GM18873 (cell line): ENCODE results near the gene PLVAP.
A peak's percentile ranks its signal among the peaks of the same experiment; 100 is the strongest.

ENCODE experiments used
- ATAC-seq: cut with Tn5 transposase; IDR thresholded peaks from one replicate; pipeline ENCODE4 v1.9.1; 2021; ENCODE audit warnings: mild to moderate bottlenecking, moderate library complexity, moderate number of reproducible peaks; ENCODE audit not compliant: unreplicated experiment, low FRiP score

PLVAP gene

DNA sequence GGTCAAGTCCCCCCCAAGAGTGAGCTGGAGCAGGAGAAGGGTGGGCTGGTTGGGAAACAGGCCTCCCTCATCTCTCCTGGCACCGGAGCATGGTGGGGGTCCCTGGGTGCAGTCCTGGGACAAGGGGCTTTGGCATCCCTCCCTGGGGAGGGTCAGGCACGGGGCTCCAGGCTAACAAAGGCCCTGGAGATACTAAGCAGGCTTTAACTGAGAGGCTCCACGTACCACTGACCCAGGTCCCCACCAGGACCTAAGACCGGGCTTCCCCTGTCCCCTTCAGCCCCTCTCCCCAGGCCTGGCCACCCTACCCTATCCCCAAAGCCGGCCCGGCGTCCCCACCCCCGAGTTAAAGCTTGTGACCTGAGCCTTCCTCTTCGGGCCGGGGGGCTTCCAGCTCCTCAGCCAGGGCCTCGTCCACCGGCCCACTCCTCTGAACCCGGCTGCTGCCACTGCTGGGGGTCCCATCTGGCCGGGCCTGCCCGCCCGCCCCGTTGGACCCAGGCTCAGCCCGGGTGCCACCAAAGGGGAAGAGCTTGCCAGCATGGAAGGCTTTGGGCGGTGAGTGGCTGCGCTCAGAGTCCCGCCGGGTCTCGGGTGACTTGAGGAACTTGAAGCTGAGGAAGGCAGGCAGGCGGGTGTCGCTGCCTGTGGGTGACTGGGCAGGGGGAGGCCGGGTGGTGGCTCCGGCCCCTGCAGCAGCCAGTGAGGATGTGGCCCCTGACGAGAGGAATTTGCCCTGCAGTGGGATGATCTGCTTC lies 52.6 kb downstream of the PLVAP start:
- no peak for ATAC-seq

DNA sequence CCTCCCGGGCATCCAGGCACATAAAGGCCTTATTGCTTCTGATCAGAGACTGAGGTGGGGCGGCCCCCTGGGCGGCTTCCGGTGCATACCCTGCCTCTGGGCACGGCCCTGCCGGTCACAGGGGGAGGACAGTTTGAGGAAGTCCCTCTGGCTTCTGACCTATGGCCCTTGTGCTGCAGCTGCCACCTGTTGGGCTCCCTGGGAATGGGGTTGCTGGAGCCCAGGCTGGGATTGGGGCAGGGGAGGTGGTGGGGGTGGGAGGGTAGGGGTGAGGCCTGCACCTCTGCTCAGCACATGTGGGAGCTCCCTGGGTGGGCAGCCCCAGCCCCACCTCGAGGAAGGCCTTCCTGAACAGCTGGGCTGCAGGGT lies 53.2 kb downstream of the PLVAP start:
- no peak for ATAC-seq

DNA sequence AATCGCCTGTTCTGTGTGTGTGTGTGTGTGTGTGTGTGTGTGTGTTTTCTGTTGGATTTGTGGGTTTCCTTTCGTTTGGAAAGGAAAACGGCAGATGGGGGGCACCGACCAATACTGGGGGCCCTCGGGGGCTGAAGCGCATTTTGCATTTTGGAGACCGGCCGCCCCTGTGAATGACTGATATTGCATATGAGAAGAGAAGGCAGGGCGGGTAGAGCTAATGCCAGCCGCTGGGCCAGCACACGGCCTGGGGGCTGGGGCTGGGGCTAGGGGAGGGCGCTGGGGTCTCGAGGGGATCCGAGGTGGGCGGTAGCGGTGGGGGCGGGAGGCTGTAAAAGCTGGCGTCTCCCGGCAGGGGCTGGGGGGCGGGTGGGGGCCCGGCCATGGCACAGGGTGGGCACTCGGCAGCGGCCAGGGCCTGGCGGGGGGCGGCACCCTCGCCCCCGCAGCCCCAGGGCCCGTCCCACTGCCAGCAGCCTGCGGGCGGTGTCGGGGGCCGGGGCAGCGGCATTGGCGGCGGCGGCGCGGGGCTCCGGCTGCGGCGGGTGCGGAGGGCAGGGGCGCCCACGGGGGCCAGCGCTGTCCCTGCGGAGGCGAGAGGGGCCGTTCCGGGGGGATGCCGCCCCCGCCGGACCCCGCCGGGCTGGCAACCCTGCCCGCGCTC lies 53.7 kb downstream of the PLVAP start:
- ATAC-seq = no peak

DNA sequence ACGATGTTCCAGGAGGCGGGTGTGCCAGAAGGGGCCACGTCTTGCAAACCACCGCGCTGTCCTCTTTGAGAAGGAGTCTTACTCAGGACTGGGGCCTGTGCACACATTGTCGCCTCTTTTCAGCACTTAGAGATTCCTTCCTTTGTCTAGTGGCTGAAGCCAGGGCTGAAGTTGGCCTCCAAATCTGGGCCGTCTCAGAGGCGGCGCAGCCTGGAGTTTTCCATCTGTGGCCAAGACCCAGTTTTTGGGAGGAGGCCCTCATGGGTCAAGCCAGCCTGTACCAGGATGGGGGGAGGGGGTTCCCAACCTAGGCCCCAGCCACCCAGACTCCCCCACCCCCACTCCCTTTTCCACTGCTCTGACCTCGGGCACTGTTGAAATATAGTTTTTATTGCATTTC lies 54.3 kb downstream of the PLVAP start:
- ATAC-seq = no peak

DNA sequence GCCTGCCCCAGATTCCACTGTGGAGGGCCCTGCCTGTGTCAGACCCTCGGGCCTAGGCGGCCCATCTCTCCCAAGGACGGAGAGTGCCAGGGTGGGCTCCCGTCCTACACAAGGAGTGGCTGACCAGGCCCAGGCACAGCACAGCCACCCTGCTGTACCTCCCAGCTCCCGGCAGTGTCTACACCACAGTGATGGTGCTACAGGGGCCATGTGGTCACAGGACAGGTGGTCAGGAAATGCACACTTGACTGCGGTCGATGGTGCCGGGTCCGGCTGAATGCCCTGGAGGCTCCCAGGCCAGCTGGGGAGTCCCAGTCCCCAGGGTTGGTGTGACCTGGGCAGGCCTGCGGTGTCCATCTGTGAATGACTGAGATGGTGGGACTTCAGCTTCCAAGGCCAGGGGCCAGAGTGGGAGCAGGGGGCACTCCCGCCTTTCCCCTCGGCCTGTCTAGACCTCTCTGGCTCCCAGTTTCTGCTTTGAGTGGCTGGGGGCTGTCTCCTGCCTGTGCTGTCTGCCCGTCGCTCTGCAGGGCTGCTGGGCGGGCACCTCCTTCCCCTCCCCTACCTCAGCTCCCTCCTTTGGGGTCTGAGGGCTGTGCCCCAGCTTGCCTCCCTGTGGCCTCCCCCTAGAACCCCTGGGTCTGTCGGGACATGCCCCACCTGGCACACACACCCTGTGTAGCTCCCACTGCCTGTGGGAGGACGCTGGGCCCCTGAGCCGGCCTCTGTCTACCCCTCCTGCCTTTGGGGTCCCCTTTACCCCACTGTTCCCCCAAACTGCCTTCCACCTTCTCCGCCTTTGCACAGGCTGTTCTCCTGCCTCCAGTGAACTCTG lies 55.3 kb downstream of the PLVAP start:
- ATAC-seq = no peak

DNA sequence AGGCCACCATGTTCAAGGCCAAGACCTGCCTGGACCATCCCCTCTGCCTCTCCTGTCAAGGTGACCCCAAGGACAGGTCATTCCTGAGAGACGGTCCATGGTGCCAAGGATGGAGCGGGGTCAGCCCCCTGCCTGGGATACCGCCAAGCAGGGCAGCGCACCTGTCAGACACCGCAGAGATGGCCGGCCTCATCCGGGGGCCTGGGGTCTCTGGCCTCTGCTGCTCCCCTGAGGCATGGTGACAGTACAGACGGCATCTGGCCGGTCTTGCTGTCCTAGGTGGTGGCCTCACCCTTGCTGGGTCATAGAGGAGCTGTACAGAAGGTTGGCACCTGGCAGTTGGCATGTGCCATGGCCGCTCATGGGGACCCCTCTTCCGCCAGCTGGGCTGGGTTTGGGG lies 56.7 kb downstream of the PLVAP start:
- no peak for ATAC-seq

DNA sequence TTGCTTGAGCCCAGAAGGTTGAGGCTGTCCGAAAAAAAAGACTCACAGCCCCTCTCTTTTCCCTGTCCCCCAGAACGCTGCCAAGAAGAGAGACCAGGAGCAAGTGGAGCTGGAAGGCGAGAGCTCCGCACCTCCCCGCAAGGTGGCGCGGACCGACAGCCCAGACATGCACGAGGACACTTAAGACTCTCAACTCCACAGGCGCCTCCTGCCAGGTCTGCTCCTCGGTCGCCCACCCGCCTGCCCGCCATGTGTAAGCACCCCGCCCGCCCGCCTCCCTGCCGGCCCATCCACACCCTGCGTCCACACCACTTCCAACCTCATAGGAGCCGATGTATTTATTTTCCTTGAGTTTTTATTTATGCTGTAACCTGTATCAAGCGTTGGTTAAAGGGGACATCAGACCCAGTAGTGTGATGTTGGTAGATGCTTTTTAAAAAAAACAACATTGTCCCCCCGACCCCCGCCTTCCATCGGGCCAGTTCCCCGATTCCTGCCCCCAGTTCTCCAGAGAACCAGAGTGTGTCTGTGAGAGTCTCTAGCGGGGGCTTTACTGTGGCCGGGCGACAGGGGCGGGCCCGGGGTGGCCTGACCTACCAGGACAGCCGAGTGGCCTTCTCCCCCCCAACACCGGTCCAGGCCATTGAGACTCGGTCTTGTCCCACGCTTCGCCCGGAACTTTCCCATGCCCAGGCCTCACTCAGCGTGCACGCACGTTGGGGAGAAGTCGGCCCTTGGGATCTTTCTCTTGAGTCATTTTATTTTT lies 57.5 kb downstream of the PLVAP start:
- ATAC-seq = no peak

DNA sequence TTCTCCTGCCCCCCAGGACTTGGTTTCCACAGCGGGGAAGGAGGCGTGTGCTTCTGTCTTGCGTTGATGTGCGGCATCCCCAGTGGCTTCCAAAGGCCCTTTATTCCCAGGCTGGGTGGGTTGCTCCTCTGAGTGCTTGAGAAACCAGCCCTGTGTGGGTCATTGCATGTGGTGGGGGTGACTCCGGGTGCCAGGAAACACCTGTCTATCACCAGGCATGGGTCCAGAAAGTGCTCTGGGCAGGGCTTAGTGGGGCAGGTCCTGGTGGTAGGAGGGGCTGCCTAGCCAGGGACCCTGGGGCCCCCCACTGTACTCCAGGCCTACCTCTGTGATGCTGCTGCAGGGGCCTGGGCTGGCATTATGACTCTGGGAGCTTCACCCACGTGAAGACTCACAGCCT lies 58.2 kb downstream of the PLVAP start:
- no peak for ATAC-seq

DNA sequence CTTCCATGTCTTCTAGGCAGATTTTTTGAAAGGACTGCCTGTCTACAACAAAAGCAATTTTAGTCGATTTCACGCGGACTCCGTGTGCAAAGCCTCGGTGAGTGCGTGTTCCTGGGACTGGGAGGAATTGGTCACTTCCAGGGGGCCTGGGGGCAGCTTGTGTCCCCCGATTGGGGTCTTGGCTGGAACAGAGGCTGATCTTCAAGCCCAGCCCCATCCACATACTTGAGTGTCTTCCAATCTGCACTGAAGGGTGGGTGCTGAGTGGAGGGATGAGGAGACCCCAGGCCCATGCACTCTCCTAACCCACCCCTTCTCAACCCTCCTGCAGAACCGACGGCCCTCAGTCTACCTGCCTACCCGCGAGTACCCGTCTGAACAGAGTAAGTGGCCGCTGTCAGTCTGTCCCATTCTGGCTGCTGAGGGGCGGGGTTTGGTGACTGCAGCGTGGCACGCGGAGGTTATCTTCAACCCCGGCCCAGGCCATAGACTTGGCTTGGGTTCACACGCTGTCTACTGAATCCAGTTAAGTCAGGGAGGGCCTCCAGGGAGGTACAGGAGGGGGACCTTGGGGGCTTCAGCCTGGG lies 63.0 kb downstream of the PLVAP start:
- ATAC-seq = no peak

DNA sequence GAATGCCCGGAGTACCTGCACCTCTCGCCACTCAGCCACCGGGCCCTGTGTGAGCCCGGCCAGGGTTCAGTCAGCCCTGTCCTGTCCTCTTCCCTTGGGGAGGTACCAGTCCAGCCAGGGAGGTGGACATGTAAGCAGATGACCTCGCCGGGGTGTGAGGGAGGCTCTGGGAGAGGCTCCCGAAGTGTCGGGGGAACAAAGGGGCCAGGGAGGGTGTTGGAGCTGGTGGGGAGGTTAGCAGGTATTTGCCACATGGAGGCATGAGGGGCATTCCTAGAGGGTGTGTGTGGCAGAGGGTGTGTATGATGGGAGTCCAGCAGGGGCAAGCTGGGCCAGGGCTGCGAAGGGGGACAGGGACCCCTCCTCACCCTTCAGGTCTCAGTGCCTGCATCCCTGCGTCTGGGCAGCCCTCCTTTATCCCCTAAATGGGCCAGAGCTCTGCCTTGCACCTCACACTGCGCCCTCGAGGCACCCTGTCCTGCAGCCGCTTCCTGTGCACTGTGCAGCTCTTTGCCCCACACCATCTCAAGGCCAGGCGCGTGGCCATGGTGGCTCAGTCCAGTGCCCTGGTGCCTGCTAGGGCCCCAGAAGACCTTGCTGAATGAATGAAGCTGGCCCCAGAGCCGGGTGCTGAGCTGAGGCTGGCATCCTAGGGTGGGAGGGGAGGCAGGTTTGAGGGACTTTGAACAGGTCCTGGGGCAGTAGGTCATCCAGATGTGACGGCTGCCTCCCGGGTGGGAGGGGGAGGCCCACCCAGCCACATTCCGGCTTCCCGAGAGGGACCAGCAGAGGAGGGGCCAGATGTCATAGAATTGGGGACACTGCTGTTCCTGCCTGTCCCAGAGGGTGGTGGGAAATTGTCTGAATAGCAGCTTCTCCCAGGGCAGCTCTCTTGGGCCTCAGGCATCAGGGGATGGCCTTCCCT lies 64.7 kb downstream of the PLVAP start:
- ATAC-seq = no peak

DNA sequence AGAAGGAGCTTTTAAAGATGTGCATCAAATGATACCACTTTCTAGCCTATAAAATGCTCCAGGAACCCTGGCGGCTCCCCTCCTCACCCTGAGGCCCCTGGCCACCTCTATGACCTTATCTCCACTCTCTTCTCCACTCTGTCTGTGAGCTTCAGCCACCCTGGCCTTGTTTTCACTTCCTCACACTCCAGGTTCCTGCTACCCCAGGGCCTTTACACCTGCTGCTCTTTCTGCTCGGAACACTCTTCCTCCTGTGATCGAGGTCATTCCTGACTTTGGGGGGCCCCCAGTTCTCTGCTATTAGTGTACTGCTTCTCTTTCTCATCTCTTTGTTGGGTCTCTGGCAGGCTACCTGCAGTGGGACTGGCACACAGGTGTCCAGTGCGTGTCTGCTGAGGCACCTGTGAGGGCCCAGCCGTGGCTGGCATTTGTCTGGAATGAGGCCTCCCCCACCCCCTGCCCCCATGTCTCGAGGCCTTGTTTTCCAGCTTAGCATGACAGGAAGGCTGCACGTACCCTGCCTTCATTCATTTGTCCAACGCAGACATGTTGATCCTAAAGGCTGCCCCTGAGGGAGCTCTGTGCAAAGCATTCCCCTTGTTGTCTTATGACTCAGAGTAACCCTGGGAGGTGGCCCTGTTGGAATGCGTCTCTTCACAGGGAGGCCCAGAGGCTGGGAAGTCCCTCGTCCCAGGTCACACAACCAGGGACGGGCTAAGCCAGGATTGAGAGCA lies 65.5 kb downstream of the PLVAP start:
- no peak for ATAC-seq

DNA sequence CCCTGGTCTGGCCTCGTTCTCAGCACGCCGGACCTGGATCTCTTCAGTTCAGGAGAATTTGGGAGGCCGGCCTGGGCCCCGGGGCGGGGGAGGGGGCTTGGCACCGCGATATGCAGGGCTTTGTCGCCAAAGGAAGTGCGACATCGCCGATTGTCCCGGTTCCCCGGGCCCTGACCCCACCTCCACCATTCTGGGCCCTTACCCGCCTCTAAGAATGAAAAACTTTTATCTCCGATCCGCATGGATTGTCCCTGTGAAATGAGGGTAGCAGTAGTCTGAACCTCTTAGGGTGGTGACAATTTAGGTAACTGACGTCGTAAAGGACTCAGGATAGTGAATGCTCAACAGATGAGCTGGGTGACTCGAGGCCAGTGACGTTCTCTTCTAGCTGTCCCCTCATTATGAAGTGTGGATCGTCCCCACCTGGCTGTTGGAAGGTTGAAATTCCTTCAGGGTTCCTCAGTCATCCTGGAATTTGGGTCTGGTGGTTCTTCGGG lies 67.1 kb downstream of the PLVAP start:
- no peak for ATAC-seq

DNA sequence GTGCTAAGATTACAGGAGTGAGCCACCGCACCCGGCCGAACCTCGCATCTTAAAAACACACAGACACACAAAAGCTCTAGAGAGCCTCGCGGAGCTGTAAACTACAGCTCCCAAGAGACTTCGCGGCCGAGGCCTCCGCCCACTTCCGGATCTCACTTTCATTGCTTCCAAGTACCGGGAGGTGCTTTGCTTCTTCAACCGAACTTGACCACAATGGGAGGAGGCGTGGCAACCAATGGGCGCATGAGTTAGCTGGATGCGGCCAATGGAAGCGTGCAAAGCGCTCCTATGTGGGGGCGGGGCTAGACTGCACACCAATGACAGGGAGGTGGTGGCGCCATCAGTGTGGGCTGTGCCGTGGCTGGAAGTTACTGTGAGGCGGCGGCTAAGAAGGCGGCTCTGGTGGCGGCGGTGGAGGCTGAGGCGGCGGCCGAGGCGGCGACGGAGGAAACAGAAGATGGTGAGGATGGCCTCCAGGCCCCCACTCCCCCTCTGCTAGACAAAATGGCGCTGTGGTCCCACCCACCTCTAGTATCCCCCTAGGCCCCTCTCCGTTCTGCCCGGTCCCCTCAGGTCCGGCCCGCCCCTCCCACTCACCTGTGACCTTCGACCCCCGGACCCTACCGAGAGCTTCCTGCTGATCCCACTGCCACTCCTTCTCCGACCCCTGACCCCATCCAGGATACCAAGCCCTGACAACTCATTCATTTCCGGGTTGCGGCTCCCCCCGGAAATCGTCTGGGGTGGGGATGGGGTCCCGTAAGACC lies 67.8 kb downstream of the PLVAP start, which contains the start of gene DDA1:
Gene DDA1, plus strand, starts transcription at position 366 of the 767 bp plus-strand sequence. Its CDS starts 92 bp downstream, at position 458.
- ATAC-seq = peak; percentile 46

DNA sequence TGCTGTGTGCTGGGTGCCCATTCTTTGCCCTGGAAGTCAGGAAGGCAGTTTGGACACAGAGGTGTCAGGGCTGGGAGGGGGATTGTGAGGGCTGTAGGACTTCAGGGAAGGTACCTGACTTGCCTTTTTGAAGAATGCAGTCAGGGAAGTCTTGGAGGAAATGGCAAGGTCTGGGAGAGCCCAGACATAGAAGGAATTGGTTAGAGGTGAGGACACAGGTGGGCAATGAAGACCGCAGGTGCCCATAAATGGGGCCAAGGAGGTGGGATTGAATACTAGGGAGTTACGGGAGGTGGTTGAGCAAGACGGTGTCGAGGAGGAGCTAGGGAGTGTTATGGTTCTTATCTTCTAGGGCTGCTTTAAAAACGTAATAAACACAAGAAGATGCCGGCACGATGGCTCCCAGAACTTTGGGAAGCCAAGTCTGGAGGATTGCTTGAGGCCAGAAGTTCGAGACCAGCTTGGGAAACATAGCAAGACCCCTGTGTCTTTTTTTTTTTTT lies 69.2 kb downstream of the PLVAP start:
- ATAC-seq = no peak

DNA sequence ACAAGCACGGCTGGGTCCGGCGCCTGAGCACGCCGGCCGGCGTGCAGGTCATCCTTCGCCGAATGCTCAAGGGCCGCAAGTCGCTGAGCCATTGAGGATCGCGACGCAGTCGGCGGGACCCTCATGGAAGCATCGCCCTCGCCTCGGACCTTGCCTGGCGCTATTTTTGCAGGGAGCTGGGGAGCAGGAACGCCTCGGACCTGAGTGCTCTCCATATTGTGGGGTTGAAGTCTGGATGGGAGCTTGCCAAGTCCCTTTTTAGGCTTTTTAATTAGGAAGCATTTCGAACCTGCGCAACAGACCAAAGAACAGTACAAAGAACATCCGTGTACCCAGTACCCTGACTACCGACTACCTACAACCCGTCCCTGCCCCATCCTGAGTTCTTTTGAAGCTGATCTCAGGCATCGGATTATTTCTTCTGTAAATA lies 70.8 kb downstream of the PLVAP start:
- ATAC-seq = no peak

DNA sequence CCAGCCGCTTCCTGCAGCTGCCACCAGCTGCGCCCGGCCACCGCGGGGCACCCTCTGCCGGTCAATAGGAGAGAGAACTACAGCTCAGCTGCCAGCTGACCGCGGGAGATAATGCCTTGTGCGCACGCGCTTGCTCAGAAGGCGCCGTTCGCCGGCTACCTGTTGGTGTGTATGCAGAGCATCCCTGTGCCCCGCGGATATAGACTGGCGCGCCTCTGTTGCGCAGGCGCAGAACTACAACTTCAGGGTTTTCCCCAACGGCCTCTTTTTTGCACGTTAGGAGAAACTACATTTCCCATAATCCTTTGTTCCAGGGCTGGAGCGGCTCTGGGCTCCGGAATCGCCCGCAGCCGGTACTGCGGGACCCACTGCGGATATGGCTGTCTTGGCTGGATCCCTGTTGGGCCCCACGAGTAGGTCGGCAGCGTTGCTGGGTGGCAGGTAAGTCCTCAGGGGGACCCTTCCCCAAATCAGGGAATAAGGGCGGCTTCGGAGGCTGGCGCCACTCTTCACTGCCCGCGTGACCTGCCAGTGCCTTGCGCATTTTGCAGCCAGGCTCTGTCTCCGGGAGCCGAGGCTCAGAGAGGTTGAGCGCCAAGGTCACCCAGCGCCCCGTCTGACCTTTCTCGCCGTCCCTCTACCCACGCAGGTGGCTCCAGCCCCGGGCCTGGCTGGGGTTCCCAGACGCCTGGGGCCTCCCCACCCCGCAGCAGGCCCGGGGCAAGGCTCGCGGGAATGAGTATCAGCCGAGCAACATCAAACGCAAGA lies 71.4 kb downstream of the PLVAP start, which contains the start of gene MRPL34:
Gene MRPL34, plus strand, starts transcription at position 356 of the 768 bp plus-strand sequence. Its CDS starts 21 bp downstream, at position 377.
- peak; percentile 79 for ATAC-seq

DNA sequence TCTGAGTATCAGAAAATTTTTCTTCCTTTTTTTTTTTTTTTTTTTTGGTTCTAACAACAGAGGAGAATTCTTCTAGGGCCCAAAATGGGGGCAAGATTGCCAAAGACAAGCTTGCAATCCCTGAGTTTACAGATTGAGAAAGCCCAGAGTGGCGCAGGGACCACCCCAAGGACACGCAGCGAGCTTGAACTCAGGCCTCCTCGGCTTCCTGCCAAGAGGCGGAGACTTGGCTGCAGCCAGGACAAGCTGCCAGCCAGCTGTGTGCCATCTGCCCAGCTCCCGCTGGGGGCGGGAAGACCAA lies 72.0 kb downstream of the PLVAP start:
- ATAC-seq = no peak
